Thoracic aorta (tissue), 2 donors: ENCODE measurements around the gene CYB5A. TPM values are rescaled to one million over a fixed set of nuclear protein-coding genes. Genes with fewer than 3 reads are reported as not detected.

Source experiments
- ATAC-seq: fragments of 150-250 bp; one replicate; pipeline ENCODE4 v1.8.0; 2017; ENCODE audit warnings: low read depth; ENCODE audit not compliant: insufficient number of reproducible peaks, low FRiP score
- DNase-seq: peaks from one replicate; pipeline ENCODE4 v3.0.0-alpha.2; 2020; ENCODE audit warnings: low spot score
- H3K27ac ChIP-seq, 2 donors: fragments of 200-600 bp; sonication (generic); 1 replicate in 1 of 2; 2 replicates in 1 of 2; pipeline ENCODE4 v1.5.1; 2016; ENCODE audit warnings: mild to moderate bottlenecking in 2 of 2, moderate library complexity in 2 of 2
- H3K27me3 ChIP-seq: fragments of 200-600 bp; sonication (generic); replicated peaks from 2 replicates; pipeline ENCODE4 v1.6.0; 2016; ENCODE audit warnings: mild to moderate bottlenecking; ENCODE audit not compliant: insufficient read depth
- H3K36me3 ChIP-seq: fragments of 200-600 bp; sonication (generic); one replicate; pipeline ENCODE4 v1.5.1; 2016
- H3K4me1 ChIP-seq, 2 donors: fragments of 200-600 bp; sonication (generic); 1 replicate in 1 of 2; 2 replicates in 1 of 2; pipeline versions ENCODE4 v1.5.1 to v1.6.0; 2016; ENCODE audit warnings: low read depth in 2 of 2, mild to moderate bottlenecking in 1 of 2; ENCODE audit not compliant: control insufficient read depth in 1 of 2
- H3K4me3 ChIP-seq: fragments of 200-600 bp; sonication (generic); 2 replicates; pipeline ENCODE4 v1.5.1; 2016; ENCODE audit warnings: mild to moderate bottlenecking
- H3K9me3 ChIP-seq: fragments of 200-600 bp; sonication (generic); 2 replicates; pipeline ENCODE4 v1.5.1; 2016
- total RNA-seq, 2 donors: library from RNA; depleted of rRNA; stranded (reverse); fragments of >200 nt; gene quantifications; one replicate each; pipeline versions ENCODE4 v1.1.0 to v1.2.3, GENCODE V29; 2016
- TF ChIP-seq, protein P1 (sequence below): fragments of 200-600 bp; sonication (generic); IDR thresholded peaks from one replicate; pipeline ENCODE4 v1.5.1; 2019; ENCODE audit warnings: antibody characterized with exemption

The CYB5A gene
- total RNA-seq, 2 donors from 2014 or later: 57.0 to 121 TPM

GRCh38 chr18:74219056-74219455 is 72.7 kb downstream of the CYB5A start:
- H3K9me3 ChIP-seq: no peaks in the 10 kb centered on the region
- no peaks in the 10 kb centered on the region for H3K27me3 ChIP-seq
- H3K4me3 ChIP-seq: no peak overlapping the region
- TF ChIP-seq, protein P1, sequence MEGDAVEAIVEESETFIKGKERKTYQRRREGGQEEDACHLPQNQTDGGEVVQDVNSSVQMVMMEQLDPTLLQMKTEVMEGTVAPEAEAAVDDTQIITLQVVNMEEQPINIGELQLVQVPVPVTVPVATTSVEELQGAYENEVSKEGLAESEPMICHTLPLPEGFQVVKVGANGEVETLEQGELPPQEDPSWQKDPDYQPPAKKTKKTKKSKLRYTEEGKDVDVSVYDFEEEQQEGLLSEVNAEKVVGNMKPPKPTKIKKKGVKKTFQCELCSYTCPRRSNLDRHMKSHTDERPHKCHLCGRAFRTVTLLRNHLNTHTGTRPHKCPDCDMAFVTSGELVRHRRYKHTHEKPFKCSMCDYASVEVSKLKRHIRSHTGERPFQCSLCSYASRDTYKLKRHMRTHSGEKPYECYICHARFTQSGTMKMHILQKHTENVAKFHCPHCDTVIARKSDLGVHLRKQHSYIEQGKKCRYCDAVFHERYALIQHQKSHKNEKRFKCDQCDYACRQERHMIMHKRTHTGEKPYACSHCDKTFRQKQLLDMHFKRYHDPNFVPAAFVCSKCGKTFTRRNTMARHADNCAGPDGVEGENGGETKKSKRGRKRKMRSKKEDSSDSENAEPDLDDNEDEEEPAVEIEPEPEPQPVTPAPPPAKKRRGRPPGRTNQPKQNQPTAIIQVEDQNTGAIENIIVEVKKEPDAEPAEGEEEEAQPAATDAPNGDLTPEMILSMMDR: no peak
- H3K27ac ChIP-seq: no peak overlapping the region
- no peaks in the 10 kb centered on the region for H3K4me1 ChIP-seq
- no peaks in the 10 kb centered on the region for H3K36me3 ChIP-seq
- ATAC-seq (no peak), DNase-seq (no peak)

DNA sequence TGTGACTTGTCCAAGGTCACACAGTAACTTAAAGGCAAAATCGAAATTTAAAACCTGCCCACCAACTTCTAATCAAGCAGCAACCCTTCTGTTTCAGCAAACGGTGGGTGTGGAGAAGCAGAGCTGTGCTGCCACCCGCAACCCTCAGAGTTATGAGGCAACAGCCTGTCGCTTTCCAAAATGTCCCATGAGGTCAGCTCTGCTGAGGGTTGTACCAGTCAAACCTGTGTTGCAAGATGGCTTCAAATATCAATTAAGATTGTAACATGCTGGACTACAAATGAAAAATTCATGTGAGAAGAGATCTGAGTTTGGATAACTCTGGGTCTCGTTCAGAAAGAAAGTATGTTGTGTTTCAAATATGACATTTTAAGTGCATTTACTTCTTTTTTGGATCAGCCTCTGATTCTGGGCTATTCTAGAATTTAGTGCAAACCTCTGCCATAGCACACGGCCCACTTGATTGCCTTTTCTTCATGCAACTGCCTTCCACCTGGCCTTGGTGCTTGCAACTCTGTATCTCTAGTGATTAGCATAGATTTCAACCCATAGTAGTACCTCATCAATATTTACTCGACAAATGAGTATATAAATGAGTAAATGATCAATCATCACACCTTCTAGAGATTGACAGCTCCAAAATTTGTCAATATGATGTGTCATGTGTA is 74.2 kb downstream of the CYB5A start:
- H3K9me3 ChIP-seq: no peaks in the 10 kb centered on the region
- H3K27me3 ChIP-seq: no peaks in the 10 kb centered on the region
- TF ChIP-seq, protein P1: no peak
- no peaks in the 10 kb centered on the region for H3K36me3 ChIP-seq
- ATAC-seq (no peak), DNase-seq (no peak)
- no peak overlapping the region for H3K27ac ChIP-seq
- no peak overlapping the region for H3K4me3 ChIP-seq
- H3K4me1 ChIP-seq: no peaks in the 10 kb centered on the region

- Histone ChIP-seq H3K27me3 (no peaks in the 10 kb centered on the region), H3K4me3 (no peak overlapping the region), H3K9me3 (no peaks in the 10 kb centered on the region), H3K4me1 (no peaks in the 10 kb centered on the region), H3K36me3 (no peaks in the 10 kb centered on the region), H3K27ac (no peak overlapping the region)
- TF ChIP-seq, protein P1: no peak
- no peak for DNase-seq
- ATAC-seq: no peak
Observed at GRCh38 chr18:74216661-74217110, 75.1 kb downstream of the CYB5A start.

DNA sequence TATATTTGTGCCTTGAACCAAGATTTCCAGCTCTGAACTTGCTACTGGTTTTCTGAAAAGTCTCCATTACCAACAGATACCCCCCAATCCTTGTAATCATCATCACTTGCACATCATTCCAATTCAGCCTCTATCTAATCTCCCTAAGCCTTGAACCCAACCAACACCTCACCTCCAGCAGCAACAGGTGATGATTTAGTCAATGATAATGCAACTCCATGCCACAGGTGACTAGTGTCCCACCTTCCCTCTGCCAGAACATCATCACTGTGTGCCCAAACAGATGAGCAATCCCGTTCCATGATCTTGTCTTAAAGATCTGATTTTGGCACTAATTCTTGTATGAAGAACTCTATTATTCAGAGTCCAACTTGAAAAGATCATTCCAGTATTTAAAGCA is 75.9 kb downstream of the CYB5A start:
- DNase-seq (no peak), ATAC-seq (no peak)
- H3K36me3 ChIP-seq: no peaks in the 10 kb centered on the region
- H3K27ac ChIP-seq: no peak overlapping the region
- no peaks in the 10 kb centered on the region for H3K4me1 ChIP-seq
- TF ChIP-seq, protein P1: no peak
- no peaks in the 10 kb centered on the region for H3K27me3 ChIP-seq
- H3K9me3 ChIP-seq: no peaks in the 10 kb centered on the region
- H3K4me3 ChIP-seq: no peak overlapping the region

DNA sequence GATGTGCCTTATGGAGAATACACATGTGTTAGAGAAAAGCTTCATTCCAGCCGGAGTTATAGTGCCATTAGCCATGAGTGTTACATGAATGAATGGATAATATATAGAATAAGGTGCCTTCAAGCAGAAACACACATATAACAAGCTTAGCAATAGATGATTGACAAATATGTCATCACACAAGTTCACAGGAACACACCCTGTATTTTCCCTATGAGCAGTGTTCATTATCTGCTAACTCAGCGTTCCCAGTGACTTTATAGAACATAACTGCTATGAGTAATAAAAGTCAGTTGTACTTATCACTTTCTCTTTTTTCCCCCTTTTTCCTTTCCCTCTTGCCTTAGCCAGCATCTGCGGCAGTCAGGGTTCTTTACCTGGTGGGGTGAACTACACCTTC is 78.3 kb downstream of the CYB5A start:
- no peak for ATAC-seq
- H3K36me3 ChIP-seq: no peaks in the 10 kb centered on the region
- H3K27ac ChIP-seq: no peak overlapping the region
- no peak for DNase-seq
- TF ChIP-seq, protein P1: no peak
- no peaks in the 10 kb centered on the region for H3K9me3 ChIP-seq
- H3K27me3 ChIP-seq: no peaks in the 10 kb centered on the region
- H3K4me1 ChIP-seq: no peaks in the 10 kb centered on the region
- H3K4me3 ChIP-seq: no peak overlapping the region
